Osteoblast (primary cell): Measurements from ENCODE around the gene BLOC1S4. TPM values are rescaled to one million over a fixed set of nuclear protein-coding genes. Genes with fewer than 3 reads are reported as not detected.

Experiments
- DNase-seq: peaks from one replicate; pipeline ENCODE4 v3.0.0; 2011; ENCODE audit warnings: low spot score, mixed read lengths; ENCODE audit not compliant: insufficient read length; ENCODE audit errors: missing footprints
- H2AFZ ChIP-seq: 2 replicates; pipeline ENCODE4 v1.6.0; 2011; ENCODE audit warnings: mild to moderate bottlenecking, low read length
- H3K27ac ChIP-seq: 2 replicates; pipeline ENCODE4 v1.5.1; 2011; ENCODE audit warnings: mild to moderate bottlenecking, low read depth, low read length, moderate library complexity
- H3K27me3 ChIP-seq: 2 replicates; pipeline ENCODE4 v1.6.0; 2012; ENCODE audit warnings: mild to moderate bottlenecking, control low read depth, inconsistent platforms, low read length, moderate library complexity; ENCODE audit not compliant: insufficient read depth
- H3K36me3 ChIP-seq: 2 replicates; pipeline ENCODE4 v1.5.1; 2011; ENCODE audit warnings: mild to moderate bottlenecking, low read length, control low read depth, moderate library complexity; ENCODE audit not compliant: insufficient read depth
- H3K4me1 ChIP-seq: 2 replicates; pipeline ENCODE4 v1.5.1; 2011; ENCODE audit warnings: mild to moderate bottlenecking, low read length, control low read depth, moderate library complexity; ENCODE audit not compliant: insufficient read depth
- H3K4me2 ChIP-seq: 2 replicates; pipeline ENCODE4 v1.6.0; 2011; ENCODE audit warnings: mild to moderate bottlenecking, low read length; ENCODE audit not compliant: insufficient read depth
- H3K4me3 ChIP-seq: fragments of 200-600 bp; sonication (generic); 3 replicates; pipeline ENCODE4 v1.5.1; 2012; ENCODE audit warnings: mild to moderate bottlenecking, low read length, inconsistent platforms; ENCODE audit not compliant: insufficient read depth
- H3K79me2 ChIP-seq: 2 replicates; pipeline ENCODE4 v1.6.0; 2012; ENCODE audit warnings: mild to moderate bottlenecking, low read length, control low read depth, inconsistent platforms; ENCODE audit not compliant: insufficient read depth
- H3K9me3 ChIP-seq: 2 replicates; pipeline ENCODE4 v1.5.1; 2011; ENCODE audit warnings: low read depth, low read length, control low read depth
- H4K20me1 ChIP-seq: 2 replicates; pipeline ENCODE4 v1.6.0; 2012; ENCODE audit warnings: mild to moderate bottlenecking, low read length, control low read depth; ENCODE audit not compliant: insufficient read depth
- CTCF ChIP-seq: IDR thresholded peaks from 2 replicates; pipeline ENCODE4 v1.5.1; 2011; ENCODE audit warnings: mild to moderate bottlenecking, low read depth, low read length, moderate library complexity; ENCODE audit errors: extremely low read depth
- total RNA-seq: library from RNA; depleted of rRNA; stranded (reverse); fragments of >200 nt; gene quantifications from 2 replicates; pipeline ENCODE4 v1.2.3, GENCODE V29; 2012

BLOC1S4 gene
- total RNA-seq, 1 donor, result 10.9 TPM

DNA sequence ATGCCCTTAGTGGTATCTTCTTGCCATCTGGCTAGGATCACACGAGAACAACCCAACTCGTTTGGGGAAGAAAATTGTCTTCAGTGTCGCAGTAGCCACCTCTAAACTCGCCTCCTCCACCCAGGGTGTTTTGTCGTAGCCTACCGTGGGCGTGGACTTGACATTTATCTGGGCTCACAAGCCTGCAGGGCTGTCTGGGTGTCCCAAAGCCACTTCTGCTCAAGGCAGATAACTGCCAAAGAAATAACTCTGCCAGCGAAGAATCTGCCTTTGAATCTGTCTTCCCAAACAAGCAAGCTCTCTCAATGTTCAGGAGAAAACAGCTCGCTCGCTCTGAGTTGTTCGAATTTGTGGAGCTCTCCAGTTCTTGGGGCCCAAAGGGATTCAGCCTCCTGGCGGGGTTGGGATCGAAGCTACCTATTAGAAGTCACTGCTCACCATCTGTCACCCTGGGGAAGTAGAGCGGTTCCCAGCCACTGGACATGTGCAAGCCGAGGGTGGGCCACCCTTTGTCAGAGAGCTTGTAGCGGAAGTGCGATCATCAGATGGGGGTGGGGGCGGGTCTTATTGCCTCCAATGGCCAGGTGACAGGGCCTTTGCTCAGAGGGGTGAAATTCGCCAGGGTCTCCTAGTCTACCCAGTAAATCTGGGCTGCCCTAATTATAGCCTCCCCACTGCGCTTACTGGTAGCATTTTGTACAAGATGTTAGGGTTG lies 14.8 kb downstream of the BLOC1S4 start:
- no peak overlapping the region for H3K4me3 ChIP-seq
- H2AFZ ChIP-seq, result peak overlapping the region; percentile 66
- no peaks in the 10 kb centered on the region for H3K9me3 ChIP-seq
- no peaks in the 10 kb centered on the region for H3K27me3 ChIP-seq
- no peaks in the 10 kb centered on the region for H3K79me2 ChIP-seq
- no peaks in the 10 kb centered on the region for H3K36me3 ChIP-seq
- H3K4me2 ChIP-seq, result no peak overlapping the region
- DNase-seq, result no peak
- no peak for TF ChIP-seq CTCF
- H4K20me1 ChIP-seq, result no peaks in the 10 kb centered on the region
- peaks cover 17% of the 10 kb centered on the region for H3K4me1 ChIP-seq
- H3K27ac ChIP-seq, result no peak overlapping the region

- no peak overlapping the region for H3K27ac ChIP-seq
- DNase-seq, result no peak
- H3K9me3 ChIP-seq, result no peaks in the 10 kb centered on the region
- H3K79me2 ChIP-seq, result no peaks in the 10 kb centered on the region
- no peak for TF ChIP-seq CTCF
- H3K27me3 ChIP-seq, result no peaks in the 10 kb centered on the region
- H2AFZ ChIP-seq, result no peak overlapping the region
- no peak overlapping the region for H3K4me3 ChIP-seq
- no peaks in the 10 kb centered on the region for H3K36me3 ChIP-seq
- peaks cover 17% of the 10 kb centered on the region for H3K4me1 ChIP-seq
- no peaks in the 10 kb centered on the region for H4K20me1 ChIP-seq
- no peak overlapping the region for H3K4me2 ChIP-seq
These were observed 15.3 kb downstream of the BLOC1S4 start for GRCh38 chr4:6731318-6731675.

- Histone ChIP-seq H3K36me3 (no peaks in the 10 kb centered on the region), H3K9me3 (no peaks in the 10 kb centered on the region), H3K27ac (no peak overlapping the region), H3K79me2 (no peaks in the 10 kb centered on the region), H2AFZ (no peak overlapping the region), H3K4me1 (peaks cover 16% of the 10 kb centered on the region), H3K27me3 (no peaks in the 10 kb centered on the region), H4K20me1 (no peaks in the 10 kb centered on the region), H3K4me3 (no peak overlapping the region), H3K4me2 (no peak overlapping the region)
- DNase-seq, result no peak
- no peak for TF ChIP-seq CTCF
These were observed 15.8 kb downstream of the BLOC1S4 start for GRCh38 chr4:6731780-6732179.

GRCh38 chr4:6732441-6733357 lies 16.7 kb downstream of the BLOC1S4 start:
- H3K27me3 ChIP-seq, result no peaks in the 10 kb centered on the region
- no peaks in the 10 kb centered on the region for H3K79me2 ChIP-seq
- H3K4me2 ChIP-seq, result peak overlapping the region; percentile 37
- no peaks in the 10 kb centered on the region for H3K9me3 ChIP-seq
- peak overlapping the region; percentile 61 for H2AFZ ChIP-seq
- H3K27ac ChIP-seq, result peak overlapping the region; percentile 71
- no peaks in the 10 kb centered on the region for H4K20me1 ChIP-seq
- H3K4me3 ChIP-seq, result no peak overlapping the region
- DNase-seq, result peak; percentile 98
- no peaks in the 10 kb centered on the region for H3K36me3 ChIP-seq
- peaks cover 11% of the 10 kb centered on the region for H3K4me1 ChIP-seq
- no peak for TF ChIP-seq CTCF
